DND-41 (cell line): Measurements from ENCODE around the gene SNTB2.

Experiments used
- ATAC-seq: fragments of 200-7000 bp; cut with Tn5 transposase; 3 replicates; pipeline ENCODE4 v1.9.1; 2021; ENCODE audit warnings: low read depth; ENCODE audit not compliant: insufficient read depth
- DNase-seq: peaks from one replicate; pipeline ENCODE4 v3.0.0-alpha.2; 2020
- H2AFZ ChIP-seq: 2 replicates; pipeline ENCODE4 v1.6.0; 2012; ENCODE audit warnings: low read depth, low read length
- H3K27ac ChIP-seq: 2 replicates; pipeline ENCODE4 v1.5.1; 2012; ENCODE audit warnings: low read length, inconsistent platforms
- H3K27me3 ChIP-seq: fragments of 200-600 bp; sonication (generic); 2 replicates; pipeline ENCODE4 v1.6.0; 2012; ENCODE audit warnings: low read length, mild to moderate bottlenecking, inconsistent platforms; ENCODE audit not compliant: insufficient read depth, poor library complexity
- H3K36me3 ChIP-seq: 2 replicates; pipeline ENCODE4 v1.5.1; 2012; ENCODE audit warnings: low read length, inconsistent platforms; ENCODE audit not compliant: insufficient read depth
- H3K4me1 ChIP-seq: 2 replicates; pipeline ENCODE4 v1.5.1; 2012; ENCODE audit warnings: mild to moderate bottlenecking, low read length; ENCODE audit not compliant: insufficient read depth
- H3K4me2 ChIP-seq: 2 replicates; pipeline ENCODE4 v1.6.0; 2012; ENCODE audit warnings: mild to moderate bottlenecking, moderate library complexity, low read length, inconsistent platforms; ENCODE audit not compliant: insufficient read depth
- H3K4me3 ChIP-seq, 2 experiments: fragments of 200-600 bp in 1 of 2; shearing (Covaris generic) in 1 of 2; 2 replicates each; pipeline ENCODE4 v1.5.1; 2012 to 2016; ENCODE audit warnings: inconsistent platforms in 2 of 2, low read length in 2 of 2, mild to moderate bottlenecking in 2 of 2, low read depth in 1 of 2, moderate library complexity in 1 of 2
- H3K79me2 ChIP-seq: 2 replicates; pipeline ENCODE4 v1.6.0; 2012; ENCODE audit warnings: low read length, inconsistent platforms; ENCODE audit not compliant: insufficient read depth
- H3K9ac ChIP-seq: 2 replicates; pipeline ENCODE4 v1.6.0; 2012; ENCODE audit warnings: low read depth, mild to moderate bottlenecking, inconsistent platforms, low read length, moderate library complexity
- H3K9me3 ChIP-seq: 2 replicates; pipeline ENCODE4 v1.5.1; 2012; ENCODE audit warnings: low read length, moderate library complexity, mild to moderate bottlenecking, inconsistent platforms; ENCODE audit not compliant: insufficient read depth, severe bottlenecking
- H4K20me1 ChIP-seq: 2 replicates; pipeline ENCODE4 v1.6.0; 2012; ENCODE audit warnings: low read length; ENCODE audit not compliant: insufficient read depth
- CTCF ChIP-seq: IDR thresholded peaks from 2 replicates; pipeline ENCODE4 v1.5.1; 2012; ENCODE audit warnings: borderline replicate concordance, low read length, moderate library complexity, mild to moderate bottlenecking; ENCODE audit not compliant: poor library complexity, severe bottlenecking; ENCODE audit errors: extremely low read depth
- EZH2 ChIP-seq: IDR thresholded peaks from 3 replicates; pipeline ENCODE4 v1.6.1; 2012; ENCODE audit warnings: borderline replicate concordance, low read depth, mild to moderate bottlenecking, moderate library complexity, low read length, inconsistent platforms; ENCODE audit not compliant: severe bottlenecking

The SNTB2 gene

DNA sequence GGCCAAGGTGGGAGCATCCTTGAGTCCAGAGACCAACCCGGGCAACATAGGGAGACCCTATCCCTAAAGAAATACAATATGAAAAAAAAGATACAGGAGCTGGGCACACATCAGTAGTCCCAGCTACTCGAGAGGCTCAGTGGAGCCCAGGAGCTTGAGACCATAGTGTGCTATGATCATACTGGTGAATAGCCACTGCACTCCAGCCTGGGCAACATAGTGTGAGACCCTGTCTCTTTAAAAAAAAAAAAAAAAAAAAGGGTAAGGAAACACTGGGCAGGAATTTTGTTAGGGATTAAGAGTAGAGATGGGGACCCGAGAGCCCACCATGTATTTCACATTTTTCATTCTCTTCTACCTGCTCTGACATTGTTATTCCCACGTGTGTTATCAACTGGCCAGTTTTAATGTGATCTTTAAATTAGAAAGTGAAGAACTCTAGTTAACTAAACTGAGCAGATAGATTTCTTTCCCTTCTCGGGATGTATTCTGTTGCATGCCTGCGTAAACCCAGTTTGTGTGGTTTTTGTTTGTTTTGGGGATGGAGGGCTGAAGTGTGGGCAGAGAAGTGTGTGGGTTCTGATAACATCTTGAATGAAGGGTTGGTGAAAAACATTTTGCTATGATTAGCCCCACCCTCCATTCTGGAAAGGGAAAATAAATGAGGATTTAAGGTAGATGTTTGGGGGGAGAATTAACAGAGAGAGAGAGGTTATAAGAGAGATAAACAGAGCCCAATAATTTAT, 17.2 kb upstream of the SNTB2 start:
- TF ChIP-seq EZH2 (no peak), CTCF (no peak)
- peaks cover 61% of the 10 kb centered on the region for H3K36me3 ChIP-seq

GRCh38 chr16:69171325-69172084, 15.5 kb upstream of the SNTB2 start:
- Histone ChIP-seq H3K79me2 (no peaks in the 10 kb centered on the region), H3K27ac (no peak overlapping the region), H3K4me2 (no peak overlapping the region), H3K27me3 (no peaks in the 10 kb centered on the region), H2AFZ (no peak overlapping the region), H3K36me3 (peaks cover 43% of the 10 kb centered on the region), H3K9me3 (no peaks in the 10 kb centered on the region), H3K4me1 (no peaks in the 10 kb centered on the region), H3K4me3 (no peak overlapping the region), H3K9ac (no peak overlapping the region), H4K20me1 (no peaks in the 10 kb centered on the region)
- ATAC-seq (no peak), DNase-seq (no peak)
- TF ChIP-seq CTCF: no peak
- no peak for TF ChIP-seq EZH2

More for the DNA sequence above, 17.2 kb upstream of the SNTB2 start:
- H3K4me2 ChIP-seq: no peak overlapping the region
- no peaks in the 10 kb centered on the region for H3K27me3 ChIP-seq
- H2AFZ ChIP-seq: no peak overlapping the region
- H3K4me1 ChIP-seq: no peaks in the 10 kb centered on the region
- DNase-seq: no peak
- no peak overlapping the region for H3K9ac ChIP-seq
- H4K20me1 ChIP-seq: no peaks in the 10 kb centered on the region
- H3K27ac ChIP-seq: no peak overlapping the region
- H3K4me3 ChIP-seq: no peak overlapping the region
- no peaks in the 10 kb centered on the region for H3K9me3 ChIP-seq
- H3K79me2 ChIP-seq: no peaks in the 10 kb centered on the region
- no peak for ATAC-seq

DNA sequence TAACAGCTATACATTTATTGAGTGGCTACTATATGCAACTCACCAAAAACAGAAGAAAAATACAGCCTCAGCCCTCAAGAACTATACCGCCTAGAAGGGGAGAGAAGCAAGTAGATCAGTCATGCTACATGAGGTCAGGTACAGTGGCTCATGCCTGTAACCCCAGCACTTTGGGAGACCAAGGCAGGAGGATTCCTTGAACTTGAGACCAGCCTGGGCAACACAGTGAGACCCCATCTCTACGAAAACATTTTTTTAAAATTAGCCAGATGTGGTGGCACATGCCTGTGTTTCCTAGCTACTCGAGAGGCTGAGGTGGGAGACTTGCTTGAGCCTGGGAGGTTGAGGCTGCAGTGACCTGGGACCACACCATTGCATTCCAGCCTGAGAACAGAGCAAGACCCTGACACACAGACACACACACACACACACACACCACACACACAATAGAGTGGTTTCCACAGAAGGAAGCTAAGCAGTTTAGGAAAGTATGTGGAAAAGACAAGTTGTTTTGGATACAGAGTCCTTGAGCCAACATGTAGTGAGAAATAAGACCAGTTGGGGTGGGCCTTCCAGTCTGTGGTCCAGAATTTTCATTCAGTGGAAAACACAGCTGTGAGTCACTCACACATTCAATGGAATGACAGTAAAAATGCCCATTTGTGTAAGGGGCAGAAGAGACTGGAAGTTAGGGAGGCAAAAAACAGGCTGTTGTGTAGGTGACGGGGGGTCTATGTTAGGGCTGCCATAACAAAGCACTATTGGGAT, 10.7 kb upstream of the SNTB2 start:
- ATAC-seq (no peak), DNase-seq (no peak)

More for the DNA sequence above, 10.7 kb upstream of the SNTB2 start:
- no peaks in the 10 kb centered on the region for H4K20me1 ChIP-seq
- H3K4me2 ChIP-seq: no peak overlapping the region
- no peak overlapping the region for H3K4me3 ChIP-seq
- no peak overlapping the region for H2AFZ ChIP-seq
- H3K4me1 ChIP-seq: no peaks in the 10 kb centered on the region
- TF ChIP-seq CTCF: no peak
- no peak for TF ChIP-seq EZH2
- H3K27ac ChIP-seq: no peak overlapping the region
- H3K79me2 ChIP-seq: no peaks in the 10 kb centered on the region
- H3K9me3 ChIP-seq: no peaks in the 10 kb centered on the region
- no peak overlapping the region for H3K9ac ChIP-seq
- H3K27me3 ChIP-seq: no peaks in the 10 kb centered on the region
- peaks cover 2% of the 10 kb centered on the region; the same call in 1 of the 2 replicates for H3K36me3 ChIP-seq
